ENCODE results near the gene ZNF77. TPM values are rescaled to one million over a fixed set of nuclear protein-coding genes. Genes with fewer than 3 reads are reported as not detected.

Gene ZNF77
- total RNA-seq, 1 experiment from 2014 or later, result 5.9 TPM

DNA sequence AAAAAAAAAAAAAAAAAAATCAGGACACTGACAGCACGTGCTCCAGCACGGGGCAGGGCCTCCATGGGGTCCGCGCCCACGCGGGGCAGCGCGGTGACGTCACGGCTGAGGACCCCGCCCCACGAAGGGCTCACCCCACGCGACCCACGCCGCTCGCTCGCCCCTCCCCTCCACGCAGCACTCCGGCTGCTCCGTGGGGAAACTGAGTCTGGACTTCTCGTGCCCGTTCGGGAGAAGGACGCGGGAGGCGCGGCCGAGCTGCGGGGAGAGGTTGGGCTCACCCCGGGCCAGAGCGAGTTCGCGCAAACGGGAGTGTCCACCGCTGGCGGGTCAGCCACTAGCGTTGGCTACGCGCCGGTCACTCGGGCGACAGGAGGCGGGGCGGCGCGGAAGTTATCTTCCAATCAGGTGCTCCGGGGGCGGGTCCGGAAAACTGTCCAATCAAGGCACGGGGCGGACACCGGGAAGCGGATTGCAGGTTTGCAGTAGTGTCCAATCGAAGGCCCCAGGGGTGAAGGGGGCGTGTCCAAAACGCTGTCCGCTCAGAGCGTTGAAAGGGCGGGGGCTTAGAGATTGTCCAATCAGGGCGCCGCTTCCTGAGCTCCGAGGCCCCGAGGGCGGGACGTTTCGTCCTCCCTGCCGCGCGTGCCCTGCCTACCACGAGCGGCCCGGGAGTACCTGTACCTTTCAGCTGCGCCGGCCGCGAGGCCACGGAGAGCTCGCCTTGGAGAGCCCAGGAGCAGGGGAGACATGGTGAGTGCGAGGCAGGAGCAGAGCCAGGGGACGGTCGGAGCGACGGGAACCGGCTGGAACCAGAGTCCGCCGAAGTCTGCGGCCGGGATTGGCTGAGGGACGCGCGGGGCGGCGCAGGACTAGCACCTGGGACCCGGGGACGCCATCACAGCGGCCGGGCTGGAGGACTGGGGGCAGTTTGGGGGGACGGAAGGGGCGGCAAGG, 44.2 kb downstream of the ZNF77 start, which contains the start of gene ZNF57:
Gene ZNF57, plus strand, starts transcription at position 633 of the 957 bp plus-strand sequence. Its CDS starts 118 bp downstream, at position 751.
- Histone ChIP-seq H3K27me3 (ENCODE audit: insufficient read depth, low read length) (no peaks in the 10 kb centered on the region), H4K20me1 (ENCODE audit: insufficient read depth) (no peaks in the 10 kb centered on the region), H3K27ac (ENCODE audit: low read depth, low read length) (peak within 1 kb of the TSS; percentile 68), H3K79me2 (ENCODE audit: insufficient read depth, low read length) (peaks cover 42% of the 10 kb centered on the region), H3K9me2 (ENCODE audit: insufficient read depth) (no peaks in the 10 kb centered on the region), H3K36me3 (ENCODE audit: control insufficient read depth in 1 of 2, insufficient read depth in 2 of 2, low read length in 2 of 2) (0 out of 4 replicates have a peak, but pooled peaks cover 0 to 2% of the 10 kb centered on the region in 2 experiments), H3K9ac (ENCODE audit: low read length) (peak within 1 kb of the TSS; percentile 86), H3K4me3 (replicated peaks in 1 of 2; ENCODE audit: low read depth in 1 of 2, low read length in 2 of 2) (peak within 1 kb of the TSS; percentile 72 to 82), H3K4me2 (ENCODE audit: low read length) (peak within 1 kb of the TSS; percentile 98), H3K9me3 (ENCODE audit: control insufficient read depth in 1 of 2, insufficient read depth in 1 of 2, low read depth in 1 of 2, low read length in 2 of 2) (peaks cover 0 to 4% of the 10 kb centered on the region in 2 experiments; a peak in 2 of 4 replicates), H2AFZ (ENCODE audit: low read depth, low read length, poor library complexity, severe bottlenecking) (no peak within 1 kb of the TSS), H3K4me1 (ENCODE audit: control insufficient read depth in 1 of 2, insufficient read depth in 2 of 2, low read length in 2 of 2) (peaks cover 4 to 12% of the 10 kb centered on the region in 2 experiments; a peak in 3 of 4 replicates)
- RAD21 ChIA-PET (ENCODE audit: low non-redundant PET in 1 of 2, low total read pairs in 2 of 2, uncharacterized antibody in 2 of 2, unreplicated experiment in 2 of 2), result interaction anchor here in 1 of 2 experiments (1.2 kb wide), 1 partner anchor 264 kb away, joined by 5 read pairs; no protein-coding TSS in a partner anchor
- peak; percentile 98 for DNase-seq (ENCODE audit: low read depth, low spot score)
- POLR2A ChIA-PET, result interaction anchor here (0.6 to 1.7 kb wide), 7 partner anchors 8 to 49 kb away, joined by 3 to 6 read pairs (median 3); no protein-coding TSS in a partner anchor
- CTCF ChIA-PET, result interaction anchor here (0.8 to 1.5 kb wide), 5 partner anchors 13 to 252 kb away, joined by 3 to 15 read pairs (median 3); no protein-coding TSS in a partner anchor
- BruUV-seq (replicated peaks), result no TSS peak
- peak; percentile 96 for ATAC-seq
- intact Hi-C loops (cut with micrococcal nuclease), result loop anchor here (5.0 kb wide), 1 partner anchor 42 kb away; the partner anchor contains the start of gene ZNF77
- TF ChIP-seq EZH2 (IDR thresholded peaks at IDR 0.05), result no peak
- no peak for TF ChIP-seq EZH2phosphoT487 (IDR thresholded peaks at IDR 0.05; ENCODE audit: borderline replicate concordance)
- TF ChIP-seq CEBPB (IDR thresholded peaks at IDR 0.05; ENCODE audit: low read depth), result no peak
- TF ChIP-seq CBX3 (IDR thresholded peaks at IDR 0.05; ENCODE audit: low read depth), result no peak
- TF ChIP-seq YY1 (IDR thresholded peaks at IDR 0.05; ENCODE audit: extremely low read depth, insufficient replicate concordance, low read depth, low read length), result no peak
- TF ChIP-seq SIN3A (IDR thresholded peaks at IDR 0.05; ENCODE audit: low read depth), result peak; percentile 40; the same call in 1 of the 2 replicates
- TF ChIP-seq POLR2A (IDR thresholded peaks at IDR 0.05; ENCODE audit: borderline replicate concordance, extremely low read depth, insufficient read depth, insufficient read length), result peak; percentile 25
- TF ChIP-seq, protein P1, sequence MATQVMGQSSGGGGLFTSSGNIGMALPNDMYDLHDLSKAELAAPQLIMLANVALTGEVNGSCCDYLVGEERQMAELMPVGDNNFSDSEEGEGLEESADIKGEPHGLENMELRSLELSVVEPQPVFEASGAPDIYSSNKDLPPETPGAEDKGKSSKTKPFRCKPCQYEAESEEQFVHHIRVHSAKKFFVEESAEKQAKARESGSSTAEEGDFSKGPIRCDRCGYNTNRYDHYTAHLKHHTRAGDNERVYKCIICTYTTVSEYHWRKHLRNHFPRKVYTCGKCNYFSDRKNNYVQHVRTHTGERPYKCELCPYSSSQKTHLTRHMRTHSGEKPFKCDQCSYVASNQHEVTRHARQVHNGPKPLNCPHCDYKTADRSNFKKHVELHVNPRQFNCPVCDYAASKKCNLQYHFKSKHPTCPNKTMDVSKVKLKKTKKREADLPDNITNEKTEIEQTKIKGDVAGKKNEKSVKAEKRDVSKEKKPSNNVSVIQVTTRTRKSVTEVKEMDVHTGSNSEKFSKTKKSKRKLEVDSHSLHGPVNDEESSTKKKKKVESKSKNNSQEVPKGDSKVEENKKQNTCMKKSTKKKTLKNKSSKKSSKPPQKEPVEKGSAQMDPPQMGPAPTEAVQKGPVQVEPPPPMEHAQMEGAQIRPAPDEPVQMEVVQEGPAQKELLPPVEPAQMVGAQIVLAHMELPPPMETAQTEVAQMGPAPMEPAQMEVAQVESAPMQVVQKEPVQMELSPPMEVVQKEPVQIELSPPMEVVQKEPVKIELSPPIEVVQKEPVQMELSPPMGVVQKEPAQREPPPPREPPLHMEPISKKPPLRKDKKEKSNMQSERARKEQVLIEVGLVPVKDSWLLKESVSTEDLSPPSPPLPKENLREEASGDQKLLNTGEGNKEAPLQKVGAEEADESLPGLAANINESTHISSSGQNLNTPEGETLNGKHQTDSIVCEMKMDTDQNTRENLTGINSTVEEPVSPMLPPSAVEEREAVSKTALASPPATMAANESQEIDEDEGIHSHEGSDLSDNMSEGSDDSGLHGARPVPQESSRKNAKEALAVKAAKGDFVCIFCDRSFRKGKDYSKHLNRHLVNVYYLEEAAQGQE (IDR thresholded peaks at IDR 0.05; ENCODE audit: low read depth), result no peak
- 0 out of 2 replicates have a peak, but pooled peaks have one; percentile 28 for TF ChIP-seq EGR1 (IDR thresholded peaks at IDR 0.05; ENCODE audit: low read depth)
- peak; percentile 91 for TF ChIP-seq SP1 (IDR thresholded peaks at IDR 0.05; ENCODE audit: low read depth)
- TF ChIP-seq, protein P2, sequence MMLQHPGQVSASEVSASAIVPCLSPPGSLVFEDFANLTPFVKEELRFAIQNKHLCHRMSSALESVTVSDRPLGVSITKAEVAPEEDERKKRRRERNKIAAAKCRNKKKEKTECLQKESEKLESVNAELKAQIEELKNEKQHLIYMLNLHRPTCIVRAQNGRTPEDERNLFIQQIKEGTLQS (IDR thresholded peaks at IDR 0.05), result no peak
- TF ChIP-seq TCF7L2 (IDR thresholded peaks at IDR 0.05; ENCODE audit: borderline replicate concordance, extremely low read depth, insufficient read depth, insufficient read length), result no peak
- TF ChIP-seq, protein P3, sequence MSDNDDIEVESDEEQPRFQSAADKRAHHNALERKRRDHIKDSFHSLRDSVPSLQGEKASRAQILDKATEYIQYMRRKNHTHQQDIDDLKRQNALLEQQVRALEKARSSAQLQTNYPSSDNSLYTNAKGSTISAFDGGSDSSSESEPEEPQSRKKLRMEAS (IDR thresholded peaks at IDR 0.05), result peak; percentile 83
- no peak for TF ChIP-seq SRF (IDR thresholded peaks at IDR 0.05; ENCODE audit: low read depth)
- TF ChIP-seq ZFX (IDR thresholded peaks at IDR 0.05), result no peak
- peak; percentile 60; the same call in 1 of the 2 replicates for TF ChIP-seq POLR2AphosphoS5 (IDR thresholded peaks at IDR 0.05; ENCODE audit: low read depth, low read length)
- TF ChIP-seq, protein P4, sequence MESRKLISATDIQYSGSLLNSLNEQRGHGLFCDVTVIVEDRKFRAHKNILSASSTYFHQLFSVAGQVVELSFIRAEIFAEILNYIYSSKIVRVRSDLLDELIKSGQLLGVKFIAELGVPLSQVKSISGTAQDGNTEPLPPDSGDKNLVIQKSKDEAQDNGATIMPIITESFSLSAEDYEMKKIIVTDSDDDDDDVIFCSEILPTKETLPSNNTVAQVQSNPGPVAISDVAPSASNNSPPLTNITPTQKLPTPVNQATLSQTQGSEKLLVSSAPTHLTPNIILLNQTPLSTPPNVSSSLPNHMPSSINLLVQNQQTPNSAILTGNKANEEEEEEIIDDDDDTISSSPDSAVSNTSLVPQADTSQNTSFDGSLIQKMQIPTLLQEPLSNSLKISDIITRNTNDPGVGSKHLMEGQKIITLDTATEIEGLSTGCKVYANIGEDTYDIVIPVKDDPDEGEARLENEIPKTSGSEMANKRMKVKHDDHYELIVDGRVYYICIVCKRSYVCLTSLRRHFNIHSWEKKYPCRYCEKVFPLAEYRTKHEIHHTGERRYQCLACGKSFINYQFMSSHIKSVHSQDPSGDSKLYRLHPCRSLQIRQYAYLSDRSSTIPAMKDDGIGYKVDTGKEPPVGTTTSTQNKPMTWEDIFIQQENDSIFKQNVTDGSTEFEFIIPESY (IDR thresholded peaks at IDR 0.05; ENCODE audit: extremely low read depth, insufficient replicate concordance, low read length), result no peak

Data from HCT116 (cell line).